ENCODE data around the gene CEACAM5.

DNA sequence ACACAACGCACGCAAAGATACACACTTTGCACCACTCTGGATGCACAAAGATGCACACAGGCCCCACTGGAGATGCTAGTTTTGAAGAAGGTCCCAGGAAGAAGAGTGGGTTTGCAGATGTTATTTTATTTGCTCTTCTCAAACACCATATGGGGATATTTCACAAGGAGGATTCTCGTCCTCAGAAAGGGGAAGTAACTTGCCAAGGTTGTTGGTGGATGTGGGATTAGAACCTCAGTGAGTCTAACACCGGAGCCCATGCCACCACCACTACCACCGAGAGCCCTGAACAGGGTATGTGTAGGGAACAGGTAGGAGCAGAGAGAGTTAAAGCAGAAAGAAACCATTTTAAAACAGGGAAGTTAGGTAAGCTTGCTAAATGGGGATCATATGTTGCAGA lies 37.3 kb downstream of the CEACAM5 start:
- TF ChIP-seq CTCF (conservative IDR thresholded peaks at IDR 0.05; ENCODE audit: low read length) (no peak), EZH2phosphoT487 (IDR thresholded peaks at IDR 0.05; ENCODE audit: borderline replicate concordance, low read depth, low read length) (no peak)

Measured in OCI-LY7 (cell line).